GM12891 (cell line): Measurements from ENCODE around the gene SRGN.

ENCODE experiments used
- POLR2A ChIP-seq: IDR thresholded peaks from 2 replicates; pipeline ENCODE4 v1.6.1; 2011; ENCODE audit warnings: low read depth, low read length, control low read depth
- TAF1 ChIP-seq: IDR thresholded peaks from 2 replicates; pipeline ENCODE4 v1.6.1; 2011; ENCODE audit warnings: low read depth, low read length, control low read depth

- TF ChIP-seq TAF1 = no peak
- no peak for TF ChIP-seq POLR2A
Measured at GRCh38 chr10:69075431-69075830, 12.5 kb upstream of the SRGN start.
